Measurements from ENCODE around the gene TRAF7. TPM values are rescaled to one million over a fixed set of nuclear protein-coding genes. Genes with fewer than 3 reads are reported as not detected.

Gene TRAF7
- total and polyA plus RNA-seq, 9 donors, result 13.3 to 68.0 (median 45.5) TPM

- TF ChIP-seq EP300 (IDR thresholded peaks at IDR 0.05) (no peak), CTCF (IDR thresholded peaks at IDR 0.05) (no peak), POLR2A (IDR thresholded peaks at IDR 0.05) (no peak)
- DNase-seq, result no peak
- Histone ChIP-seq H3K4me3 (no peak overlapping the region), H3K27me3 (no peaks in the 10 kb centered on the region), H3K4me1 (ENCODE audit: insufficient read depth) (peaks cover 13% of the 10 kb centered on the region), H3K36me3 (no peaks in the 10 kb centered on the region), H3K9me3 (no peaks in the 10 kb centered on the region), H3K27ac (no peak overlapping the region)
- intact Hi-C loops (cut with DNase I), result no loop called here
- WGBS, 3 donors, result 70 to 81% (median 79%) methylated on average over 5 to 9 of the region's 9 CpGs
Observed at GRCh38 chr16:2208772-2209171, 53.2 kb downstream of the TRAF7 start.

GRCh38 chr16:2209258-2210008, 53.9 kb downstream of the TRAF7 start:
- Histone ChIP-seq H3K27me3 (no peaks in the 10 kb centered on the region), H3K4me1 (ENCODE audit: insufficient read depth) (peaks cover 17% of the 10 kb centered on the region), H3K4me3 (no peak overlapping the region), H3K36me3 (no peaks in the 10 kb centered on the region), H3K27ac (no peak overlapping the region), H3K9me3 (no peaks in the 10 kb centered on the region)
- intact Hi-C loops (cut with DNase I), result no loop called here
- no peak for TF ChIP-seq CTCF (IDR thresholded peaks at IDR 0.05)
- no peak for TF ChIP-seq EP300 (IDR thresholded peaks at IDR 0.05)
- TF ChIP-seq POLR2A (IDR thresholded peaks at IDR 0.05), result no peak
- DNase-seq, result no peak
- WGBS, 3 donors, result 69 to 77% (median 76%) methylated on average over 11 to 29 of the region's 29 CpGs

GRCh38 chr16:2210009-2210332, 54.4 kb downstream of the TRAF7 start:
- Histone ChIP-seq H3K4me3 (no peak overlapping the region), H3K36me3 (no peaks in the 10 kb centered on the region), H3K4me1 (ENCODE audit: insufficient read depth) (peaks cover 13% of the 10 kb centered on the region), H3K27me3 (no peaks in the 10 kb centered on the region), H3K9me3 (no peaks in the 10 kb centered on the region), H3K27ac (no peak overlapping the region)
- intact Hi-C loops (cut with DNase I), result no loop called here
- no peak for TF ChIP-seq CTCF (IDR thresholded peaks at IDR 0.05)
- TF ChIP-seq EP300 (IDR thresholded peaks at IDR 0.05), result no peak
- 79 to 87% (median 85%) methylated on average over 16 to 17 of the region's 17 CpGs for WGBS, 3 donors
- no peak for DNase-seq

GRCh38 chr16:2210386-2211365, 55.1 kb downstream of the TRAF7 start, which contains the start of gene BRICD5:
Gene BRICD5, minus strand, starts transcription at chr16:2210863. Its CDS starts 30 bp downstream, at chr16:2210833.
- intact Hi-C loops (cut with DNase I), result no loop called here
- 54 to 65% (median 61%) methylated on average over 19 to 24 of the region's 24 CpGs for WGBS, 3 donors
- H3K27ac ChIP-seq, result no peak within 1 kb of the TSS
- no peaks in the 10 kb centered on the region for H3K27me3 ChIP-seq
- no peaks in the 10 kb centered on the region for H3K36me3 ChIP-seq
- DNase-seq, result no peak
- no peak within 1 kb of the TSS for H3K4me3 ChIP-seq
- peaks cover 13% of the 10 kb centered on the region for H3K4me1 ChIP-seq (ENCODE audit: insufficient read depth)
- TF ChIP-seq EP300 (IDR thresholded peaks at IDR 0.05) (no peak), CTCF (IDR thresholded peaks at IDR 0.05) (no peak), POLR2A (IDR thresholded peaks at IDR 0.05) (no peak)
- H3K9me3 ChIP-seq, result no peaks in the 10 kb centered on the region

All from ovary (tissue), 9 donors.